Endothelial cell of umbilical vein (primary cell): ENCODE results near the gene HDAC9. TPM values are rescaled to one million over a fixed set of nuclear protein-coding genes. Genes with fewer than 3 reads are reported as not detected.

Experiments used
- BruUV-seq: library from RNA; stranded (reverse); fragments of 400-500 nt; replicated peaks from 2 replicates; lab custom pipeline; 2021; lab: Mats Ljungman, UMichigan
- CTCF ChIA-PET: fragments of 300-600, 350-600 bp; sonication (Branson Sonifier 250); formaldehyde crosslinking; loops from one replicate; lab custom pipeline; 2021; ENCODE audit warnings: antibody characterized with exemption, inconsistent platforms; lab: Charles Lee
- POLR2A ChIA-PET: fragments of 300-600, 350-600 bp; sonication (Branson Sonifier 250); formaldehyde crosslinking; loops from one replicate; lab custom pipeline; 2021; ENCODE audit warnings: antibody characterized with exemption, inconsistent platforms; lab: Charles Lee
- DNase-seq: peaks from one replicate; pipeline ENCODE4 v3.0.0-alpha.2; 2011; ENCODE audit warnings: low read depth, low spot score
- FAIRE-seq: peaks from 2 replicates; lab custom pipeline; 2011; peaks lifted over from hg19 to GRCh38; lab: Jason Lieb, UNC
- H2AFZ ChIP-seq: 2 replicates; pipeline ENCODE4 v1.6.0; 2012; ENCODE audit warnings: low read depth, low read length, control low read depth, inconsistent platforms
- H3K27ac ChIP-seq: 2 replicates; pipeline ENCODE4 v1.5.1; 2011; ENCODE audit warnings: low read depth, mild to moderate bottlenecking, control low read depth, low read length, moderate library complexity; ENCODE audit not compliant: insufficient read depth
- H3K27me3 ChIP-seq, 2 experiments: 2 replicates each; pipeline versions ENCODE4 v1.6.0 to v1.6.1; 2011; ENCODE audit warnings: low read length in 2 of 2, mixed read lengths in 1 of 2; ENCODE audit not compliant: control insufficient read depth in 2 of 2, insufficient read depth in 2 of 2
- H3K36me3 ChIP-seq, 2 experiments: 2 replicates in 1 of 2; 3 replicates in 1 of 2; pipeline ENCODE4 v1.5.1; 2011; ENCODE audit warnings: low read length in 2 of 2, mild to moderate bottlenecking in 1 of 2, moderate library complexity in 1 of 2; ENCODE audit not compliant: control insufficient read depth in 2 of 2, insufficient read depth in 2 of 2; ENCODE audit errors: extremely low read depth in 1 of 2
- H3K4me1 ChIP-seq: 3 replicates; pipeline ENCODE4 v1.5.1; 2011; ENCODE audit warnings: mild to moderate bottlenecking, low read length; ENCODE audit not compliant: control insufficient read depth, insufficient read depth; ENCODE audit errors: extremely low read depth
- H3K4me2 ChIP-seq: 2 replicates; pipeline ENCODE4 v1.6.1; 2011; ENCODE audit warnings: low read length, control low read depth, mixed read lengths; ENCODE audit not compliant: insufficient read depth
- H3K4me3 ChIP-seq, 3 experiments: fragments of 200-600 bp in 1 of 3; sonication (generic), shearing (Covaris generic) in 1 of 3; replicated peaks in 1 of 3; 2 replicates each; pipeline ENCODE4 v1.5.1; 2011 to 2016; ENCODE audit warnings: control low read depth in 3 of 3, low read length in 3 of 3, mild to moderate bottlenecking in 2 of 3, inconsistent platforms in 1 of 3, low read depth in 1 of 3, moderate library complexity in 1 of 3; ENCODE audit not compliant: insufficient read depth in 1 of 3
- H3K79me2 ChIP-seq: 2 replicates; pipeline ENCODE4 v1.6.0; 2012; ENCODE audit warnings: low read length, inconsistent platforms; ENCODE audit not compliant: control insufficient read depth, insufficient read depth
- H3K9ac ChIP-seq: replicated peaks from 2 replicates; pipeline ENCODE3; 2011; ENCODE audit warnings: low read length, control low read depth; ENCODE audit not compliant: insufficient read depth; ENCODE audit errors: extremely low read depth
- H3K9me1 ChIP-seq: replicated peaks from 3 replicates; pipeline ENCODE4 v1.6.0; 2011; ENCODE audit warnings: mild to moderate bottlenecking, low read length; ENCODE audit not compliant: control insufficient read depth, insufficient read depth; ENCODE audit errors: extremely low read depth
- H3K9me3 ChIP-seq: replicated peaks from 2 replicates; pipeline ENCODE4 v1.5.1; 2012; ENCODE audit warnings: low read length, inconsistent platforms; ENCODE audit not compliant: control insufficient read depth, insufficient read depth
- H4K20me1 ChIP-seq: replicated peaks from 2 replicates; pipeline ENCODE3; 2011; ENCODE audit warnings: mild to moderate bottlenecking, low read length; ENCODE audit not compliant: control insufficient read depth, insufficient read depth; ENCODE audit errors: extremely low read depth
- CTCF ChIP-seq, 2 donors: IDR thresholded peaks; 1 replicate in 1 of 2; 2 replicates in 1 of 2; pipeline ENCODE4 v1.5.1; 2011; ENCODE audit warnings: low read length in 2 of 2, mild to moderate bottlenecking in 2 of 2, moderate library complexity in 2 of 2, control low read depth in 1 of 2, inconsistent platforms in 1 of 2, low read depth in 1 of 2; ENCODE audit not compliant: insufficient read depth in 1 of 2; ENCODE audit errors: extremely low read depth in 1 of 2
- EZH2 ChIP-seq: IDR thresholded peaks from 2 replicates; pipeline ENCODE4 v1.6.1; 2012; ENCODE audit warnings: borderline replicate concordance, low read depth, mild to moderate bottlenecking, moderate library complexity, low read length, inconsistent platforms; ENCODE audit not compliant: severe bottlenecking
- FOS ChIP-seq: IDR thresholded peaks from 2 replicates; pipeline ENCODE4 v1.6.1; 2011; ENCODE audit warnings: mild to moderate bottlenecking, low read length, moderate library complexity, borderline replicate concordance; ENCODE audit not compliant: insufficient read depth
- GATA2 ChIP-seq: IDR thresholded peaks from 2 replicates; pipeline ENCODE4 v1.7.0; 2011; ENCODE audit warnings: low read depth, mild to moderate bottlenecking, moderate library complexity, mixed read lengths, low read length; ENCODE audit not compliant: insufficient read length, insufficient read depth
- JUN ChIP-seq: IDR thresholded peaks from 2 replicates; pipeline ENCODE4 v1.6.1; 2011; ENCODE audit warnings: borderline replicate concordance, low read depth; ENCODE audit not compliant: insufficient read length, insufficient read depth
- MYC ChIP-seq: IDR thresholded peaks from one replicate; pipeline ENCODE4 v1.6.1; 2011; ENCODE audit warnings: mild to moderate bottlenecking, low read depth, low read length
- POLR2A ChIP-seq: IDR thresholded peaks from 2 replicates; pipeline ENCODE4 v1.6.1; 2012; ENCODE audit warnings: low read depth, mild to moderate bottlenecking, control low read depth, low read length
- POLR2AphosphoS5 ChIP-seq: IDR thresholded peaks from 2 replicates; pipeline ENCODE4 v1.6.1; 2012; ENCODE audit warnings: low read depth, mild to moderate bottlenecking, control low read depth, low read length, moderate library complexity; ENCODE audit not compliant: insufficient read depth
- dilution Hi-C: fragments of 300-500 bp; cut with MboI; formaldehyde crosslinking; loops from one replicate; pipeline ENCODE4 v1.15.0; 2019; ENCODE audit warnings: low sequenced_read_pairs; ENCODE audit not compliant: extremely low pct_ligation_motif_present
- intact Hi-C: fragments of 100-400 bp; cut with micrococcal nuclease; formaldehyde crosslinking; loops from one replicate; pipeline ENCODE4 v1.10.0; 2022
- polyA plus RNA-seq, 4 experiments: library from polyadenylated mRNA; depleted of rRNA in 3 of 4; stranded (reverse) in 3 of 4; unstranded in 1 of 4; fragments of >200 nt; gene quantifications; 2 replicates each; pipeline versions ENCODE4 v1.2.1 to v1.2.3, GENCODE V29; 2011 to 2012; ENCODE audit warnings: missing spikeins in 1 of 4
- total RNA-seq: library from RNA; stranded (reverse); gene quantifications from 2 replicates; pipeline ENCODE4 v1.2.3, GENCODE V29; 2021
- TF ChIP-seq, protein P1 (sequence below): IDR thresholded peaks from 2 replicates; pipeline ENCODE4 v1.6.1; 2011; ENCODE audit not compliant: insufficient read depth, insufficient read length

The HDAC9 gene
- total and polyA plus RNA-seq, 2 donors (not counting 3 experiments of a cell fraction or from before 2014, with no cell fraction given), result 1.8 to 11.6 TPM

GRCh38 chr7:18893156-18893555 is 397.6 kb downstream of the HDAC9 start:
- H3K4me3 ChIP-seq, result no peak overlapping the region
- CTCF ChIA-PET, result interaction anchor here (1.2 kb wide), 1 partner anchor 26 kb away, joined by 4 read pairs; no protein-coding TSS in a partner anchor
- no peak overlapping the region for H3K9ac ChIP-seq
- H3K36me3 ChIP-seq, result no peaks in the 10 kb centered on the region
- H3K9me1 ChIP-seq, result no peaks in the 10 kb centered on the region
- POLR2A ChIA-PET, result no interaction called here
- FAIRE-seq (no peak), DNase-seq (no peak)
- no peaks in the 10 kb centered on the region for H3K79me2 ChIP-seq
- peaks cover 14% of the 10 kb centered on the region for H3K4me1 ChIP-seq
- H4K20me1 ChIP-seq, result no peaks in the 10 kb centered on the region
- no peaks in the 10 kb centered on the region for H3K9me3 ChIP-seq
- no peak overlapping the region for H2AFZ ChIP-seq
- intact Hi-C loops, result no loop called here
- dilution Hi-C loops, result no loop called here
- no TSS peak for BruUV-seq
- H3K27me3 ChIP-seq, result no peaks in the 10 kb centered on the region
- no peak overlapping the region for H3K27ac ChIP-seq
- TF ChIP-seq JUN (no peak), FOS (no peak), CTCF (IDR thresholded peaks at IDR 0.05; ENCODE audit: extremely low read depth in 1 of 2, insufficient read depth in 1 of 2, low read depth in 1 of 2, low read length in 2 of 2) (no peak), POLR2AphosphoS5 (no peak)
- TF ChIP-seq, protein P1, sequence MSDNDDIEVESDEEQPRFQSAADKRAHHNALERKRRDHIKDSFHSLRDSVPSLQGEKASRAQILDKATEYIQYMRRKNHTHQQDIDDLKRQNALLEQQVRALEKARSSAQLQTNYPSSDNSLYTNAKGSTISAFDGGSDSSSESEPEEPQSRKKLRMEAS, result no peak
- H3K4me2 ChIP-seq, result no peak overlapping the region

- Histone ChIP-seq H3K79me2 (no peaks in the 10 kb centered on the region), H3K4me2 (no peak overlapping the region), H2AFZ (no peak overlapping the region), H3K9me1 (no peaks in the 10 kb centered on the region), H4K20me1 (no peaks in the 10 kb centered on the region), H3K4me3 (no peak overlapping the region), H3K9ac (no peak overlapping the region), H3K27me3 (no peaks in the 10 kb centered on the region), H3K9me3 (no peaks in the 10 kb centered on the region), H3K4me1 (peaks cover 14% of the 10 kb centered on the region), H3K27ac (no peak overlapping the region), H3K36me3 (no peaks in the 10 kb centered on the region)
- POLR2A ChIA-PET, result no interaction called here
- CTCF ChIA-PET, result interaction anchor here (1.2 kb wide), 1 partner anchor 27 kb away, joined by 4 read pairs; no protein-coding TSS in a partner anchor
- TF ChIP-seq POLR2A (no peak), EZH2 (no peak), JUN (no peak), GATA2 (no peak), POLR2AphosphoS5 (no peak), CTCF (IDR thresholded peaks at IDR 0.05; ENCODE audit: extremely low read depth in 1 of 2, insufficient read depth in 1 of 2, low read depth in 1 of 2, low read length in 2 of 2) (no peak), FOS (no peak), MYC (no peak)
- TF ChIP-seq, protein P1, result no peak
- FAIRE-seq (no peak), DNase-seq (no peak)
- intact Hi-C loops, result no loop called here
- dilution Hi-C loops, result no loop called here
- no TSS peak for BruUV-seq
These were observed 398.6 kb downstream of the HDAC9 start for GRCh38 chr7:18894155-18894554.
